ENCODE results near the gene SEC14L6.
A peak's percentile ranks its signal among the peaks of the same experiment; 100 is the strongest.

Gene SEC14L6

DNA sequence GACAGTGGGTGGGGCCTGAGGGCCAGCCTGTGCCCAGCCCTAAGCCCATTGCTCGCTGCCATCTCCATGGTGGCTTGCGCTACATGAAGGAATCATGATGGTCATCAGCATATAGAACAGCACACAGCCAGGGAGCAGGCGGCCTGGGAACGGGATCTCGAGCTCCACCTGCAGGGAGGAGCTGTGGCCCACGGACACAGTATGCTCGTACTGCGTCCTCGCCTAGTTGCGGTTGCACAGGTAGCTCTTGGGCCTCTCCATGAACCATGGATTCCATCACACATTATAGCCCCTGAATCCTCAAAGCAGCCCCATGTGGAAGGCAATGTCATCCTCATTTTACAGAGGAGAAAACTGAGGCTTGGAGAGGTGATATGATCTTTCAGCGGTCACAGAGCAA lies 56.1 kb downstream of the SEC14L6 start:
- no peak overlapping the region for H3K4me3 ChIP-seq (ENCODE audit: control insufficient read depth, low read depth, low read length)
- no peak for DNase-seq (ENCODE audit: low read depth)
- peak; percentile 23 for TF ChIP-seq CTCF (IDR thresholded peaks at IDR 0.05; ENCODE audit: control insufficient read depth, insufficient read depth, low read depth, low read length, missing control alignments)

DNA sequence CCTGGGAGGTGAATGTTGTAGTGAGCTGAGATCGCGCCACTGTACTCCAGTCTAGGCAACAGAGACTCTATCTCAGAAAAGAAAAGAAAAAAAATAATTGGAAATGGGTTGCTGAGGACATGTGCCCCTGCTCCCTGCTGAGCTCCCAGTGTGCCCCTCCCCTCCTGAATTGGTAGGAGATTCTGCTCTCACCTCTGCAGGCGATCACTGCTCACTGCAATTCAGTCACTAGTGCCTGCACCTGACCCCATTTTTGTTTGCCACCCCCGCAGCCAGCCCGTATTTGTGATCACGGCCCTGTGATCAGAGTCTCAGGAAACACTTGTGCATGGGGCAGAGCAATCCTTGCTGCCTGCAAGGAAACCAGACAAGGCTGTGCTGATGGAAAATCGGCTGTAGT lies 58.4 kb downstream of the SEC14L6 start:
- H3K4me3 ChIP-seq (ENCODE audit: control insufficient read depth, low read depth, low read length): no peak overlapping the region
- TF ChIP-seq CTCF (IDR thresholded peaks at IDR 0.05; ENCODE audit: control insufficient read depth, insufficient read depth, low read depth, low read length, missing control alignments): no peak
- no peak for DNase-seq (ENCODE audit: low read depth)

DNA sequence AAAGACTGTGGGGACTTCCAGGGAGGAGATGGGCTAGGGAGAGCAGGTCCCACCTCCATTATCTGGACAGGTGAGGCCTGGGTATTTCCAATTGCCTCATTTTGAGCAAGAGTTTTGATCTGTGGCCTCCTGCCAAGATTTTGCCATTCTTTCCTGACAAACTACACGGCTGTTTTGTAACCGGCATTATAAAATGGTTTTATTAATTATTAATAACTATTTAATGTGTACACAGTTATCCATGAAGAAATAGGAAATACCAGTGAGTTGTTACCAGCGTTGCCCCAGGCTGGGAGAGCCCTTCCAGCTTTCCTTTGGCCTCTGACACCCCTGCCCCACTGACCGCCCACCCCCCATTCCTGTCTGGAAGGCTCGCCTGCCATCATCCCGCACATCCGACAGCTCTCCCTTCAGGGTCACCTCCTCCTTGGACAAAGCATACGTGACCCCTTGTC lies 59.9 kb downstream of the SEC14L6 start:
- no peak for DNase-seq (ENCODE audit: low read depth)
- no peak overlapping the region for H3K4me3 ChIP-seq (ENCODE audit: control insufficient read depth, low read depth, low read length)
- no peak for TF ChIP-seq CTCF (IDR thresholded peaks at IDR 0.05; ENCODE audit: control insufficient read depth, insufficient read depth, low read depth, low read length, missing control alignments)

GRCh38 chr22:30486118-30486517 lies 60.4 kb downstream of the SEC14L6 start:
- no peak for TF ChIP-seq CTCF (IDR thresholded peaks at IDR 0.05; ENCODE audit: control insufficient read depth, insufficient read depth, low read depth, low read length, missing control alignments)
- DNase-seq (ENCODE audit: low read depth): no peak

GRCh38 chr22:30485362-30485988 lies 61.1 kb downstream of the SEC14L6 start:
- peak; percentile 96 for TF ChIP-seq CTCF (IDR thresholded peaks at IDR 0.05; ENCODE audit: control insufficient read depth, insufficient read depth, low read depth, low read length, missing control alignments)
- no peak overlapping the region for H3K4me3 ChIP-seq (ENCODE audit: control insufficient read depth, low read depth, low read length)
- DNase-seq (ENCODE audit: low read depth): peak; percentile 7

More at GRCh38 chr22:30486118-30486517, 60.4 kb downstream of the SEC14L6 start:
- H3K4me3 ChIP-seq (ENCODE audit: control insufficient read depth, low read depth, low read length): no peak overlapping the region

DNA sequence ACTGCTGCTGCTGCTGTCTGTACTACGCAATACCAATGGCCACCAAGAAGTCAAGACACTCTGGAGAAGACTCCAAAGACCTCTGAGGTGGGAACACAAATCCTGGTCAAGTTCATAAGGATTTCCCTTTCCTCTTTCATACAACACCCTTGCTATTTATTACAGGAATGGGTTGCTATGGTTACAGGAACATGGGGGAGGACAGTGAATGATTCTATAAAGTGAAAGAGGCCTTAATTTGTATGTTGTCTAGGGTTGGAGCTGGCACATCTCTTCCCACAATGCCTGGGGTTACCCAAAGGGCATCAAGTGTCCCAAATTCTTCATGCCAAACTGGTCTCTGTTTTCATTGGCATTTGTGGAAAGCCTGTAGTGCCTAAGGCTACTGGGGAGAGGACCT lies 63.4 kb downstream of the SEC14L6 start:
- no peak for DNase-seq (ENCODE audit: low read depth)
- TF ChIP-seq CTCF (IDR thresholded peaks at IDR 0.05; ENCODE audit: control insufficient read depth, insufficient read depth, low read depth, low read length, missing control alignments): no peak
- no peak overlapping the region for H3K4me3 ChIP-seq (ENCODE audit: control insufficient read depth, low read depth, low read length)
